ENCODE results near the gene SORCS3. TPM values are rescaled to one million over a fixed set of nuclear protein-coding genes. Genes with fewer than 3 reads are reported as not detected.

The SORCS3 gene
- total and polyA plus RNA-seq, 10 of the 15 experiments (the other 5 are each of a cell fraction or from before 2014, with no cell fraction given): 0.01 to 0.04 (median 0.02) TPM; not detected in 7

DNA sequence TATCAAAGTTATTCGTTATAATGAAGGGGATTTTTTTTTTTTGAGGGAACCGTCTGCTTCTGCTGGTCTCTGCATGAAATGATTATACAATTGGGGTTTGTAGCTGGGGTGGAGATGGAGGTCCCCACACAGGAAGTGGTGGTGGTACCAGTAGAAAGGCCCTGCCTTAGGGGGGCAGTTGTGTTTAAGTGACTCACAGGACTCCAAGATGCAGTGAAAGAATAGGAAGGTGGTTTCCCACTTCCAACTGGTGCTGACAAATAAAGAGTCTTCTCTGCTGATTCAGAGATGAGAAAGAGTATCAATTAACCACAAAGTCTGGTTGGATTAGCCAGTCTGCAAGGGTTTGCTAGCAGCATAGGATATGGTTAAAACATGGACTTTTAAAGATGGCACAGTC is 376.0 kb downstream of the SORCS3 start:
- SMC1A ChIA-PET (ENCODE audit: uncharacterized antibody, unreplicated experiment): no interaction called here
- Histone ChIP-seq H3K4me3 (no peak overlapping the region), H3K79me2 (ENCODE audit: control insufficient read depth, insufficient read depth, low read length) (no peaks in the 10 kb centered on the region), H3K36me3 (ENCODE audit: control insufficient read depth in 2 of 2, insufficient read depth in 2 of 2, low read length in 1 of 2) (no peaks in the 10 kb centered on the region), H3K27me3 (replicated peaks in 1 of 2; ENCODE audit: control insufficient read depth in 2 of 2, insufficient read depth in 2 of 2, low read length in 1 of 2) (no peaks in the 10 kb centered on the region), H4K20me1 (ENCODE audit: control insufficient read depth, insufficient read depth) (no peaks in the 10 kb centered on the region), H3K9me3 (replicated peaks; ENCODE audit: control insufficient read depth, insufficient read depth, low read length) (no peaks in the 10 kb centered on the region), H3K27ac (ENCODE audit: control insufficient read depth, insufficient read depth) (no peak overlapping the region), H3K4me1 (ENCODE audit: control insufficient read depth, insufficient read depth, low read length) (no peaks in the 10 kb centered on the region), H2AFZ (ENCODE audit: control insufficient read depth, low read depth, low read length) (no peak overlapping the region), H3K9ac (ENCODE audit: control insufficient read depth, insufficient read depth, low read length) (no peak overlapping the region), H3K4me2 (ENCODE audit: control insufficient read depth, insufficient read depth) (no peak overlapping the region)
- no peak for TF ChIP-seq TCF7 (IDR thresholded peaks at IDR 0.05; ENCODE audit: borderline replicate concordance)
- TF ChIP-seq POLR2A (IDR thresholded peaks at IDR 0.05; ENCODE audit: low read depth, low read length): no peak
- TF ChIP-seq ZBTB40 (IDR thresholded peaks at IDR 0.05; ENCODE audit: borderline replicate concordance): no peak
- TF ChIP-seq STAT1 (conservative IDR thresholded peaks at IDR 0.05): no peak
- no peak for TF ChIP-seq ASH2L (IDR thresholded peaks at IDR 0.05; ENCODE audit: borderline replicate concordance, low read depth)
- no peak for TF ChIP-seq SMARCA5 (IDR thresholded peaks at IDR 0.05)
- TF ChIP-seq ATF7 (IDR thresholded peaks at IDR 0.05; ENCODE audit: low read depth): no peak
- no peak for TF ChIP-seq YY1 (IDR thresholded peaks at IDR 0.05; ENCODE audit: low read depth, low read length)
- no peak for TF ChIP-seq E2F8 (IDR thresholded peaks at IDR 0.05; ENCODE audit: low read depth, partially characterized antibody)
- TF ChIP-seq EED (IDR thresholded peaks at IDR 0.05; ENCODE audit: low read depth): no peak
- TF ChIP-seq MXI1 (IDR thresholded peaks at IDR 0.05; ENCODE audit: low read depth, low read length): no peak
- no peak for TF ChIP-seq KAT2A (conservative IDR thresholded peaks at IDR 0.05; ENCODE audit: control insufficient read depth, low read depth, low read length)
- no peak for TF ChIP-seq KLF5 (IDR thresholded peaks at IDR 0.05; ENCODE audit: partially characterized antibody)
- no peak for TF ChIP-seq SUZ12 (IDR thresholded peaks at IDR 0.05; ENCODE audit: unreplicated experiment)
- TF ChIP-seq SMAD1 (IDR thresholded peaks at IDR 0.05; ENCODE audit: low read depth, partially characterized antibody): no peak
- TF ChIP-seq TCF12 (IDR thresholded peaks at IDR 0.05; ENCODE audit: low read depth, low read length): no peak
- TF ChIP-seq, protein P1, sequence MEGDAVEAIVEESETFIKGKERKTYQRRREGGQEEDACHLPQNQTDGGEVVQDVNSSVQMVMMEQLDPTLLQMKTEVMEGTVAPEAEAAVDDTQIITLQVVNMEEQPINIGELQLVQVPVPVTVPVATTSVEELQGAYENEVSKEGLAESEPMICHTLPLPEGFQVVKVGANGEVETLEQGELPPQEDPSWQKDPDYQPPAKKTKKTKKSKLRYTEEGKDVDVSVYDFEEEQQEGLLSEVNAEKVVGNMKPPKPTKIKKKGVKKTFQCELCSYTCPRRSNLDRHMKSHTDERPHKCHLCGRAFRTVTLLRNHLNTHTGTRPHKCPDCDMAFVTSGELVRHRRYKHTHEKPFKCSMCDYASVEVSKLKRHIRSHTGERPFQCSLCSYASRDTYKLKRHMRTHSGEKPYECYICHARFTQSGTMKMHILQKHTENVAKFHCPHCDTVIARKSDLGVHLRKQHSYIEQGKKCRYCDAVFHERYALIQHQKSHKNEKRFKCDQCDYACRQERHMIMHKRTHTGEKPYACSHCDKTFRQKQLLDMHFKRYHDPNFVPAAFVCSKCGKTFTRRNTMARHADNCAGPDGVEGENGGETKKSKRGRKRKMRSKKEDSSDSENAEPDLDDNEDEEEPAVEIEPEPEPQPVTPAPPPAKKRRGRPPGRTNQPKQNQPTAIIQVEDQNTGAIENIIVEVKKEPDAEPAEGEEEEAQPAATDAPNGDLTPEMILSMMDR (IDR thresholded peaks at IDR 0.05 in 2 of 3, conservative IDR thresholded peaks at IDR 0.05 in 1 of 3; ENCODE audit: control insufficient read depth in 2 of 3, extremely low read depth in 1 of 3, insufficient read depth in 1 of 3, low read depth in 3 of 3, low read length in 3 of 3): no peak
- in situ Hi-C loops (cut with MboI): no loop called here
- FAIRE-seq: no peak
- intact Hi-C loops (cut with micrococcal nuclease; ENCODE audit: unreplicated experiment): no loop called here
- RAD21 ChIA-PET (ENCODE audit: unreplicated experiment): no interaction called here
- POLR2A ChIA-PET: no interaction called here
- no TSS peak for BruUV-seq (replicated peaks)
- DNase-seq (ENCODE audit: low read depth, low spot score): no peak
- WGBS (ENCODE audit: insufficient coverage, insufficient replicate concordance, low lambda C conversion rate, missing lambda C conversion rate): 27% methylated on average over 2 of the region's 2 CpGs
- ATAC-seq: peak; percentile 40
- CTCF ChIA-PET: no interaction called here

Data from GM12878 (cell line).